ENCODE data around the gene EFL1.
"Not testable (repeated sequence)": the region's sequence is repeated elsewhere in the genome, so short reads cannot be mapped to it uniquely, and the experiment has no call there.

DNA sequence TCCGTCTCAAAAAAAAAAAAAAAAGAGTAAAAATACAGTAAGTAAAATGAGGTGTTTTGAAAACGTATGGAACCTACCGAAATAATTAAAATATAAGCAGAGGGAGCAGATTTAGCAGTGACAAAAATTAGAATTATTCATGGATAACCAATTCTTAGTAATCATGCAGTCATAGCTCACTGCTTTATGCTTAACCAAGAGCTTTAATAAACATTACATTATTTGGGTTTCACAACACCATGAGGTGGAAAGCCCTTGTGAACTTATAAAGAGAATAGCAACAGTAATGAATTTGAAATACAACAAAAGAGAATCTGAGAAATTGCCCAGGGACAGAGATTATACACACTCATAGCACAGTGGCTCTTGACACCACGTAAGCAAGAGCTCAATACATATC, 70.1 kb downstream of the EFL1 start:
- not testable (repeated sequence) for TF ChIP-seq TAF1 (conservative IDR thresholded peaks at IDR 0.05); CTCF (IDR thresholded peaks at IDR 0.05; ENCODE audit: low read depth, low read length, missing input control); GABPA (IDR thresholded peaks at IDR 0.05 in 1 of 2, conservative IDR thresholded peaks at IDR 0.05 in 1 of 2); JUND (IDR thresholded peaks at IDR 0.05)

Measured in liver (tissue), 3 donors.